SIG-M5 treated with dmso at 0.1 percent for 504 hours (cell line): ENCODE results near the gene SMIM35.

Experiments used
- DNase-seq: peaks from one replicate; lab custom pipeline; 2025; ENCODE audit not compliant: unreplicated experiment; lab: John Stamatoyannopoulos, UW

SMIM35 gene

GRCh38 chr11:118007040-118007439 lies 79.7 kb downstream of the SMIM35 start:
- peak; percentile 56 for DNase-seq

- DNase-seq, result no peak
Measured at GRCh38 chr11:118006153-118006534, 80.6 kb downstream of the SMIM35 start.

GRCh38 chr11:118005224-118006152 lies 81.3 kb downstream of the SMIM35 start:
- no peak for DNase-seq

GRCh38 chr11:118004543-118005223 lies 82.1 kb downstream of the SMIM35 start:
- no peak for DNase-seq

- no peak for DNase-seq
Measured at GRCh38 chr11:118003456-118003855, 83.3 kb downstream of the SMIM35 start.

GRCh38 chr11:118002541-118003423 lies 84.0 kb downstream of the SMIM35 start:
- DNase-seq, result peak; percentile 57

- DNase-seq, result no peak
Measured at GRCh38 chr11:118002010-118002540, 84.7 kb downstream of the SMIM35 start.

- DNase-seq, result no peak
Measured at GRCh38 chr11:118001494-118001971, 85.2 kb downstream of the SMIM35 start.

- no peak for DNase-seq
Measured at GRCh38 chr11:118000850-118001228, 85.9 kb downstream of the SMIM35 start.

- DNase-seq, result no peak
Measured at GRCh38 chr11:118000067-118000849, 86.5 kb downstream of the SMIM35 start.

GRCh38 chr11:117999354-117999993 lies 87.3 kb downstream of the SMIM35 start:
- DNase-seq, result no peak

- no peak for DNase-seq
Measured at GRCh38 chr11:117998664-117999353, 88.0 kb downstream of the SMIM35 start.

GRCh38 chr11:117997823-117998579 lies 88.8 kb downstream of the SMIM35 start:
- DNase-seq, result no peak

GRCh38 chr11:117997406-117997805 lies 89.4 kb downstream of the SMIM35 start:
- DNase-seq, result no peak

GRCh38 chr11:117996058-117996457 lies 90.7 kb downstream of the SMIM35 start:
- no peak for DNase-seq

- DNase-seq, result no peak
Measured at GRCh38 chr11:117995472-117995871, 91.3 kb downstream of the SMIM35 start.

GRCh38 chr11:117993988-117994745 lies 92.6 kb downstream of the SMIM35 start:
- DNase-seq, result peak; percentile 30

GRCh38 chr11:117992620-117993019 lies 94.1 kb downstream of the SMIM35 start:
- DNase-seq, result peak; percentile 21
